K562 (cell line): ENCODE data around the gene SPI1. TPM values are rescaled to one million over a fixed set of nuclear protein-coding genes. Genes with fewer than 3 reads are reported as not detected.

Experiments
- CEBPG ChIP-seq, 3 experiments: fragments of 200-800 bp in 1 of 3; sonication (Bioruptor generic) in 1 of 3; sonication (generic) in 1 of 3; formaldehyde crosslinking in 1 of 3; IDR thresholded peaks in 2 of 3; conservative IDR thresholded peaks in 1 of 3; 2 replicates each; pipeline versions ENCODE4 v1.6.1 to v1.8.0; 2016 to 2022; ENCODE audit warnings: missing compliant biosample characterization in 2 of 3, missing genetic modification characterization in 2 of 3, mild to moderate bottlenecking in 1 of 3, missing genetic modification reagents in 1 of 3
- CREB5 ChIP-seq: fragments of 250-450 bp; sonication (Bioruptor Pico); IDR thresholded peaks from 2 replicates; pipeline ENCODE4 v1.5.0; 2020; ENCODE audit warnings: mild to moderate bottlenecking
- E2F5 ChIP-seq: sonication (generic); formaldehyde crosslinking; IDR thresholded peaks from 2 replicates; pipeline ENCODE4 v1.8.0; 2022; ENCODE audit warnings: mild to moderate bottlenecking, missing genetic modification reagents
- EWSR1 ChIP-seq: fragments of 450-650 bp; IDR thresholded peaks from 2 replicates; pipeline ENCODE4 v1.6.1; 2018; ENCODE audit warnings: borderline replicate concordance, mild to moderate bottlenecking, low read depth, moderate library complexity; ENCODE audit not compliant: partially characterized antibody
- FOXK2 ChIP-seq, 2 experiments: fragments of 450-650 bp; IDR thresholded peaks in 1 of 2; conservative IDR thresholded peaks in 1 of 2; 2 replicates each; pipeline ENCODE4 v1.6.1; 2016; ENCODE audit warnings: low read depth in 2 of 2, mild to moderate bottlenecking in 1 of 2
- PHF20 ChIP-seq: fragments of 450-650 bp; IDR thresholded peaks from 2 replicates; pipeline ENCODE4 v1.6.1; 2018; ENCODE audit not compliant: partially characterized antibody
- PRMT5 ChIP-seq: sonication (generic); formaldehyde crosslinking; IDR thresholded peaks from 2 replicates; pipeline ENCODE4 v1.5.0; 2020; ENCODE audit warnings: missing genetic modification reagents
- SPI1 ChIP-seq: IDR thresholded peaks from 2 replicates; pipeline ENCODE4 v1.6.1; 2011; ENCODE audit warnings: low read depth, low read length, control low read depth, borderline replicate concordance
- TEAD1 ChIP-seq, 2 experiments: fragments of 450-650 bp in 1 of 2; sonication (generic) in 1 of 2; formaldehyde crosslinking; IDR thresholded peaks; 2 replicates each; pipeline versions ENCODE4 v1.4.0 to v1.8.0; 2020 to 2022; ENCODE audit warnings: mild to moderate bottlenecking in 2 of 2, missing genetic modification reagents in 1 of 2
- TRIM25 ChIP-seq: fragments of 450-650 bp; IDR thresholded peaks from 2 replicates; pipeline ENCODE4 v1.7.0; 2016; ENCODE audit warnings: borderline replicate concordance
- USF2 ChIP-seq: sonication (generic); formaldehyde crosslinking; IDR thresholded peaks from 2 replicates; pipeline ENCODE4 v1.5.0; 2020; ENCODE audit warnings: missing genetic modification reagents
- ZFX ChIP-seq: sonication (generic); formaldehyde crosslinking; IDR thresholded peaks from 2 replicates; pipeline ENCODE4 v1.8.0; 2022; ENCODE audit warnings: mild to moderate bottlenecking, missing genetic modification reagents, moderate library complexity
- polyA plus RNA-seq, 8 experiments: library from polyadenylated mRNA; depleted of rRNA in 4 of 8; stranded (reverse) in 5 of 8; unstranded in 3 of 8; fragments of >200 nt; fragmentation: Nextera tagmentation in 2 of 8; fragmentation: Illumina TruSeq in 1 of 8; extraction: Ambion mirVana in 2 of 8; extraction: Trizol in 1 of 8; gene quantifications; 2 replicates each; pipeline versions ENCODE4 v1.2.1 to v1.2.3, GENCODE V29; 2011 to 2014; ENCODE audit warnings: inconsistent platforms in 1 of 8, missing spikeins in 1 of 8
- total RNA-seq, 7 experiments: library from RNA; depleted of rRNA in 6 of 7; stranded (reverse); fragments of >200 nt in 6 of 7; fragmentation: Illumina TruSeq in 2 of 7; extraction: Trizol in 2 of 7; gene quantifications; 2 replicates each; pipeline versions ENCODE4 v1.2.1 to v1.2.3, GENCODE V29; 2011 to 2021; ENCODE audit warnings: low replicate concordance in 1 of 7
- TF ChIP-seq, protein P1 (sequence below): fragments of 450-650 bp; IDR thresholded peaks from 2 replicates; pipeline ENCODE4 v1.6.1; 2016; ENCODE audit warnings: low read depth, mild to moderate bottlenecking, moderate library complexity
- TF ChIP-seq, protein P2 (sequence below): fragments of 250-450 bp; sonication (Bioruptor Pico); IDR thresholded peaks from 2 replicates; pipeline ENCODE4 v1.4.0; 2020; ENCODE audit warnings: mild to moderate bottlenecking
- TF ChIP-seq, protein P3 (sequence below): sonication (generic); formaldehyde crosslinking; IDR thresholded peaks from 2 replicates; pipeline ENCODE4 v1.8.1; 2022; ENCODE audit warnings: missing genetic modification reagents

SPI1 gene
- total and polyA plus RNA-seq, 9 of the 15 experiments (the other 6 are each of a cell fraction or from before 2014, with no cell fraction given), result 0.10 to 33.7 (median 10.3) TPM

- TF ChIP-seq EWSR1 (no peak), CREB5 (CRISPR knock-in tag) (no peak), FOXK2 (conservative IDR thresholded peaks at IDR 0.05 in 1 of 2, IDR thresholded peaks at IDR 0.05 in 1 of 2; ENCODE audit: low read depth in 2 of 2) (no peak), CEBPG (CRISPR knock-in tag; IDR thresholded peaks at IDR 0.05) (peak; percentile 59), CEBPG (tag; conservative IDR thresholded peaks at IDR 0.05 in 1 of 2, IDR thresholded peaks at IDR 0.05 in 1 of 2) (peak; percentile 39 to 67; a peak in 2 of 4 replicates), SPI1 (no peak), PRMT5 (CRISPR knock-in tag) (no peak), PHF20 (no peak), E2F5 (CRISPR knock-in tag) (no peak), ZFX (CRISPR knock-in tag) (no peak), TRIM25 (no peak), USF2 (no peak), TEAD1 (CRISPR knock-in tag; IDR thresholded peaks at IDR 0.05) (peak in 1 of 2 experiments; percentile 58; a peak in 1 of 4 replicates)
- TF ChIP-seq, protein P1, sequence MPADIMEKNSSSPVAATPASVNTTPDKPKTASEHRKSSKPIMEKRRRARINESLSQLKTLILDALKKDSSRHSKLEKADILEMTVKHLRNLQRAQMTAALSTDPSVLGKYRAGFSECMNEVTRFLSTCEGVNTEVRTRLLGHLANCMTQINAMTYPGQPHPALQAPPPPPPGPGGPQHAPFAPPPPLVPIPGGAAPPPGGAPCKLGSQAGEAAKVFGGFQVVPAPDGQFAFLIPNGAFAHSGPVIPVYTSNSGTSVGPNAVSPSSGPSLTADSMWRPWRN, result no peak
- TF ChIP-seq, protein P2, sequence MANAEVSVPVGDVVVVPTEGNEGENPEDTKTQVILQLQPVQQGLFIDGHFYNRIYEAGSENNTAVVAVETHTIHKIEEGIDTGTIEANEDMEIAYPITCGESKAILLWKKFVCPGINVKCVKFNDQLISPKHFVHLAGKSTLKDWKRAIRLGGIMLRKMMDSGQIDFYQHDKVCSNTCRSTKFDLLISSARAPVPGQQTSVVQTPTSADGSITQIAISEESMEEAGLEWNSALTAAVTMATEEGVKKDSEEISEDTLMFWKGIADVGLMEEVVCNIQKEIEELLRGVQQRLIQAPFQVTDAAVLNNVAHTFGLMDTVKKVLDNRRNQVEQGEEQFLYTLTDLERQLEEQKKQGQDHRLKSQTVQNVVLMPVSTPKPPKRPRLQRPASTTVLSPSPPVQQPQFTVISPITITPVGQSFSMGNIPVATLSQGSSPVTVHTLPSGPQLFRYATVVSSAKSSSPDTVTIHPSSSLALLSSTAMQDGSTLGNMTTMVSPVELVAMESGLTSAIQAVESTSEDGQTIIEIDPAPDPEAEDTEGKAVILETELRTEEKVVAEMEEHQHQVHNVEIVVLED (CRISPR knock-in tag), result no peak
- TF ChIP-seq, protein P3, sequence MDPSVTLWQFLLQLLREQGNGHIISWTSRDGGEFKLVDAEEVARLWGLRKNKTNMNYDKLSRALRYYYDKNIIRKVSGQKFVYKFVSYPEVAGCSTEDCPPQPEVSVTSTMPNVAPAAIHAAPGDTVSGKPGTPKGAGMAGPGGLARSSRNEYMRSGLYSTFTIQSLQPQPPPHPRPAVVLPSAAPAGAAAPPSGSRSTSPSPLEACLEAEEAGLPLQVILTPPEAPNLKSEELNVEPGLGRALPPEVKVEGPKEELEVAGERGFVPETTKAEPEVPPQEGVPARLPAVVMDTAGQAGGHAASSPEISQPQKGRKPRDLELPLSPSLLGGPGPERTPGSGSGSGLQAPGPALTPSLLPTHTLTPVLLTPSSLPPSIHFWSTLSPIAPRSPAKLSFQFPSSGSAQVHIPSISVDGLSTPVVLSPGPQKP, result no peak
These were observed 28.8 kb upstream of the SPI1 start (continued) for GRCh38 chr11:47406896-47407745.
